Natural killer cell treated with Interleukin-12 subunit alpha and Interleukin-12 subunit beta and Interleukin-15 and Interleukin-18, amount 100 ng/mL, for 72 hours (primary cell): Measurements from ENCODE around the gene MAGEL2. TPM values are rescaled to one million over a fixed set of nuclear protein-coding genes. Genes with fewer than 3 reads are reported as not detected.
"Not testable (repeated sequence)": the region's sequence is repeated elsewhere in the genome, so short reads cannot be mapped to it uniquely, and the experiment has no call there.

Experiments used
- ATAC-seq, 2 donors: fragments of 150-1000 bp; cut with Tn5 transposase in 1 of 2; sonication (Bioruptor Pico), chemical (Tn5 transposase) in 1 of 2; 2 replicates each; pipeline ENCODE4 v1.10.0; 2021
- DNase-seq: peaks from one replicate; pipeline ENCODE4 v3.0.0; 2022; ENCODE audit warnings: low spot score
- H3K27ac Mint-ChIP-seq, 2 donors: 1 replicate in 1 of 2; 2 replicates in 1 of 2; pipeline ENCODE4 v1.8.0; 2022; ENCODE audit warnings: mixed read lengths in 2 of 2, mild to moderate bottlenecking in 1 of 2, moderate library complexity in 1 of 2
- H3K27me3 Mint-ChIP-seq, 2 donors: 1 replicate in 1 of 2; 2 replicates in 1 of 2; pipeline ENCODE4 v1.8.0; 2022; ENCODE audit warnings: mixed read lengths in 2 of 2
- H3K36me3 Mint-ChIP-seq: one replicate; pipeline ENCODE4 v1.8.0; 2022; ENCODE audit warnings: mixed read lengths
- H3K4me1 Mint-ChIP-seq, 2 donors: 1 replicate in 1 of 2; 2 replicates in 1 of 2; pipeline ENCODE4 v1.8.0; 2022; ENCODE audit warnings: low read depth in 2 of 2, mixed read lengths in 2 of 2, mild to moderate bottlenecking in 1 of 2
- H3K4me3 Mint-ChIP-seq: one replicate; pipeline ENCODE4 v1.8.0; 2022; ENCODE audit warnings: mixed read lengths
- H3K9me3 Mint-ChIP-seq: 2 replicates; pipeline ENCODE4 v1.8.0; 2022; ENCODE audit warnings: mixed read lengths
- total RNA-seq, 2 donors: library from RNA; stranded (reverse); gene quantifications; one replicate each; pipeline ENCODE4 v1.2.3, GENCODE V29; 2022

Gene MAGEL2
- total RNA-seq, 2 donors from 2014 or later, result not detected

- ATAC-seq (no peak), DNase-seq (no peak)
- no peaks in the 10 kb centered on the region for H3K9me3 Mint-ChIP-seq
- H3K27me3 Mint-ChIP-seq, result peaks cover 6 to 10% of the 10 kb centered on the region in 2 donors
- no peaks in the 10 kb centered on the region for H3K36me3 Mint-ChIP-seq
- H3K4me1 Mint-ChIP-seq, result no peaks in the 10 kb centered on the region
- H3K4me3 Mint-ChIP-seq, result no peak overlapping the region
- H3K27ac Mint-ChIP-seq, result no peak overlapping the region
Observed at GRCh38 chr15:23645371-23646164, 2.1 kb downstream of the MAGEL2 start.

- H3K9me3 Mint-ChIP-seq, result no peaks in the 10 kb centered on the region
- H3K4me1 Mint-ChIP-seq, result no peaks in the 10 kb centered on the region
- no peaks in the 10 kb centered on the region for H3K36me3 Mint-ChIP-seq
- H3K4me3 Mint-ChIP-seq, result no peak overlapping the region
- ATAC-seq, result no peak
- no peak overlapping the region for H3K27ac Mint-ChIP-seq
- DNase-seq, result no peak
- H3K27me3 Mint-ChIP-seq, result peaks cover 6 to 10% of the 10 kb centered on the region in 2 donors
Observed at GRCh38 chr15:23644829-23645228, 2.8 kb downstream of the MAGEL2 start.

GRCh38 chr15:23642413-23643044 lies 5.1 kb downstream of the MAGEL2 start:
- H3K36me3 Mint-ChIP-seq, result no peaks in the 10 kb centered on the region
- no peaks in the 10 kb centered on the region for H3K4me1 Mint-ChIP-seq
- H3K27ac Mint-ChIP-seq, result no peak overlapping the region
- no peaks in the 10 kb centered on the region for H3K27me3 Mint-ChIP-seq
- H3K4me3 Mint-ChIP-seq, result no peak overlapping the region
- no peaks in the 10 kb centered on the region for H3K9me3 Mint-ChIP-seq
- ATAC-seq (peak in 1 of 2 donors; percentile 29), DNase-seq (no peak)

DNA sequence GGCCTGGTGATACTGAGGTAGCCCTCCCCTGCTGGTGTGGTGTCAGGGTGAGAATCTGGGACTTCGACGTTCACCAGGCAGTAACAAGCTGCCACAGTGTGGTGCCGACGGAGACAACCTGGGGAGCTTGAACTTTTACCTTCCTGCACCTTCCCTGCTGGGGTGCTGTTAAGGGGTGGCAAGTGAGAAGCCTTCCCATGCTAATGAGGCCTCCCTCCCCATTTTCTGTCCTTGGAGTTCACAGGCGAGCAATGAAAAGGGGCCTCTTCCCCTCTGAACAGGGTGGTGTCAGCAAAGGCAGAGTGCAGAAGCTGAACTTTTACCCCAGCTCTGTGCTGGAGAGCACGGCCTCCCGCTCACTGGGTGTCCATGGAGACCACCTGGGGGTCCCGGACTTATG lies 13.5 kb downstream of the MAGEL2 start:
- Mint-ChIP-seq H3K27me3 (no peaks in the 10 kb centered on the region), H3K36me3 (no peaks in the 10 kb centered on the region), H3K9me3 (no peaks in the 10 kb centered on the region), H3K27ac (no peak overlapping the region), H3K4me1 (no peaks in the 10 kb centered on the region), H3K4me3 (no peak overlapping the region)
- DNase-seq, result no peak
- ATAC-seq, result no peak

DNA sequence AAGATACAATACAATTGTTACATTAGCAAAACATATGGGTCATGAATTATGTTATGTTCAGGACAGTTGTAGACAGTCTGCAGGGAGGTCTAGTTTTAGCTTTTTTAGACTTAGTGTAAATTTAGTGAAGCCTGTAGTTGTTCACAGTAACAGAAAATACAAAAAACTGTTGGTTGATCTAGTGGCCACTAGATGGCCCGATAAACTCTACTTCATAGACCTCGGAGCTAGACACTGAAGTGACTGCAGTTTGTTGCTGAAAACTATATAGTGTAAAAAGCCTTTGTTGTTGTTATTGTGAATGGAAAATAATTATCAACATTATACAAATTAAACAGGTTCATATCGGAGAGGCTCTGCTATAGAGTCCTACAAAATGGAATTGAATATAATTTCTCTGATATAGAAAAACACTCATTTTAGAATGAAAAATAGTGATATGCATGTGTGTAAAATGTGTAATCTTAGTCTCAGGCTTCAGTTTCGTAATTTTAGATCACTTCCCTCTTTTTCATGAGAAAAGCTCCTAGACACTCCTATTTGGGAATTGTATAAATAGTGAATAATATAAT lies 18.3 kb downstream of the MAGEL2 start:
- ATAC-seq, result no peak
- no peak overlapping the region for H3K27ac Mint-ChIP-seq
- H3K4me3 Mint-ChIP-seq, result no peak overlapping the region
- H3K4me1 Mint-ChIP-seq, result no peaks in the 10 kb centered on the region
- no peaks in the 10 kb centered on the region for H3K27me3 Mint-ChIP-seq
- DNase-seq, result no peak
- no peaks in the 10 kb centered on the region for H3K36me3 Mint-ChIP-seq
- peaks cover 7% of the 10 kb centered on the region for H3K9me3 Mint-ChIP-seq

- H3K4me3 Mint-ChIP-seq, result no peak overlapping the region
- no peak overlapping the region for H3K27ac Mint-ChIP-seq
Observed at GRCh38 chr15:23628612-23629233, 18.9 kb downstream of the MAGEL2 start.

DNA sequence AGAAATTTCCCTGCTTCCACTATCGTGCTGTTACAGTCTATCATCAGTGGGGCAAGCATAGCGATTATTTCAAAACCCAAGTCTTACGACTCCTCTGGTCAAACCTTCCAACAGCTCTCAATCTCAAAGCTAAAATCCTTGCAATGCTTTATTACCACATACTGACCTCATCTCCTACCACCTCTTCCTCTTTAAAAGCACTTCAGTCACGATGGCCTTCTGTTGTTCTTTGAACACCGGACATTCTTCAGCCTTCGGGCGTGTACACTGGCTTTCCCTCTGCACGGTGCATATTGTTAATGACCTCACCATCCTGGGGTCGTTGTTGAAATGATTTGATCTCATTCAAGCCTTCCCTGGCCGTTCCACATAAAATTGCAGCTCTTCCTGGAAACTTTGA lies 31.1 kb downstream of the MAGEL2 start:
- Mint-ChIP-seq H3K27ac (no peak overlapping the region), H3K4me3 (no peak overlapping the region), H3K9me3 (peaks cover 12% of the 10 kb centered on the region), H3K36me3 (peaks cover 10% of the 10 kb centered on the region), H3K4me1 (no peaks in the 10 kb centered on the region), H3K27me3 (no peaks in the 10 kb centered on the region)
- DNase-seq, result no peak
- no peak for ATAC-seq

More at GRCh38 chr15:23628612-23629233, 18.9 kb downstream of the MAGEL2 start:
- Mint-ChIP-seq H3K4me1 (no peaks in the 10 kb centered on the region), H3K27me3 (no peaks in the 10 kb centered on the region), H3K36me3 (no peaks in the 10 kb centered on the region), H3K9me3 (peaks cover 7% of the 10 kb centered on the region)
- DNase-seq (no peak), ATAC-seq (no peak)

DNA sequence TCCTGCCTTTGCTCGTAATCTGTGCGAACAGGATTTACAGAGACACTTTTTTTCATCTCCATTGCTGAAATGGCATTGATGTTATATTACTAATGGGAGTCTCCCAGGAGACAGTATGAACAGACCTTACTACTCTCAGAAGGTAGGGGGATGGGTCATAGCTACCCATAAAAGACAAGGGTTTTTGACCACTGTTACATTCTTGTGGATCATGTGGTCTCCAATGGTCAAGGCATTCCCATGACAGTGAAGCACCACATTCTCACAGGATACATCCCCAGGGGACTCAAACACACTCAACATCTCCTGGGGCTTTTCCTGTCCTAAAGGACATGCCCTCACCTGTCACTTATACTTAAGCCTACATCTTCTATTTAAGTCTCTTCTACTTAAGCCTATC lies 41.4 kb downstream of the MAGEL2 start:
- Mint-ChIP-seq H3K27me3 (no peaks in the 10 kb centered on the region), H3K27ac (no peak overlapping the region), H3K4me3 (no peak overlapping the region), H3K4me1 (no peaks in the 10 kb centered on the region), H3K9me3 (peaks cover 9% of the 10 kb centered on the region), H3K36me3 (no peaks in the 10 kb centered on the region)
- ATAC-seq (no peak), DNase-seq (no peak)

DNA sequence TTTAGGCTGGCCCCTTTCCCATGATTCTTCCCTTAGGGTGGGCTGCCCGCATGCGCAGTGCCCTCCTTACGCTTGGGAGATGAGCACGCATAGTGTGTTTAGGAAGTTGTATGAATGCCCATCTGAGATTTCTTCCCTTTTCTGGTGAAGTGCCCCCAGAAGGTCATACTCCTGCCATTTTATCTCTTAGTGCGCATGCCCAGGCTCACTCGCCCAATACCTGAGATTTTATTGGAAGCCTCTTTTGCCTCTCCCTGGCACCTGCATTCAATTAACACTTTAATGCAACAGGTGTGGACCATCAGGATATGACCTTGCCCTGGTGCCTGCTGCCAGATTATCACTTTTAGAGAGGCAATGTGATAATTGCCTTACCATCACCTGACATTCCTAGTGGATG lies 45.5 kb downstream of the MAGEL2 start:
- Mint-ChIP-seq H3K9me3 (peaks cover 2% of the 10 kb centered on the region), H3K36me3 (no peaks in the 10 kb centered on the region), H3K4me3 (no peak overlapping the region), H3K4me1 (no peaks in the 10 kb centered on the region), H3K27ac (no peak overlapping the region), H3K27me3 (no peaks in the 10 kb centered on the region)
- ATAC-seq, result no peak
- no peak for DNase-seq

DNA sequence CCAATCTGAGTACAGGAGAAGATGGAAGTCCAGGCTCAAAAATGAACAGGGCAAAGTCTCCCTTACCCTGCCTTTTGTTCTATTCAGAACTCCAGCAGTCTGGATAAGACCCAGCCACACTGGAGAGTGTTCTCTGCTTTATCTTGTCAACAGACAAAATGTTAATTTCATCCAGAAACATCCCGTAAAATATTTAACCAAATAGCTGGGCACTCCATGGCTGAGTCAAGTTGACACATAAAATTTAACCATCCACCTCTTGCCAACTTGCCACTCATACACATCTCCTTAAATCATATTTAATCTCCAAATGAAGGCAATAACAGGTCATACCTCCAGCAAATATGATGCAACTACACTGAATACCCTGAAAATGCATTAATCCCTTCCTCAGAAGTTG lies 48.6 kb downstream of the MAGEL2 start:
- DNase-seq (no peak), ATAC-seq (no peak)
- no peaks in the 10 kb centered on the region for H3K27me3 Mint-ChIP-seq
- no peaks in the 10 kb centered on the region for H3K4me1 Mint-ChIP-seq
- no peaks in the 10 kb centered on the region for H3K36me3 Mint-ChIP-seq
- H3K9me3 Mint-ChIP-seq, result no peaks in the 10 kb centered on the region
- H3K4me3 Mint-ChIP-seq, result no peak overlapping the region
- H3K27ac Mint-ChIP-seq, result no peak overlapping the region

GRCh38 chr15:23597278-23597677 lies 50.4 kb downstream of the MAGEL2 start:
- not testable (repeated sequence) for ATAC-seq, H3K27me3 Mint-ChIP-seq, H3K36me3 Mint-ChIP-seq

DNA sequence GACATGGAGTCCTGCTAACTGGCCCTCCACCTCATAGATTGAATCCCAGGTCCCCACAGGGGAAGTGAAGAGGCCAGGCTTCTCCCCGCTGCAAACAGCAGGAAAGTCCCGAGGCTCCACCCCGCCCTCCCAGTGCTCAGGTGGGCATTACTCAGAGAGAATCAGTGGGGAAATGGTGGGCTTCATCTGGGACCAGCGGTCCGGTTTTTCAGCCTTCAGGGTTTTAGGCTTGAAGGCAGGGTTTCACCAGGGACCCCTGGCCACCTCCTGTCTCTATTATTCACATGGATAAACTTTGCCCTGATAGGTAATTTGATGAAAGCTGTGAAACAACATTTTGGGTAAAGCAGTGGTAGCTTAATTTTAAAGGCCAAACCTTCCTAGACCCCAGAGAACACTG lies 50.9 kb downstream of the MAGEL2 start:
- no peaks in the 10 kb centered on the region for H3K27me3 Mint-ChIP-seq
- no peak overlapping the region for H3K27ac Mint-ChIP-seq
- ATAC-seq (no peak), DNase-seq (no peak)
- H3K4me1 Mint-ChIP-seq, result no peaks in the 10 kb centered on the region
- H3K4me3 Mint-ChIP-seq, result no peak overlapping the region
- no peaks in the 10 kb centered on the region for H3K9me3 Mint-ChIP-seq
- no peaks in the 10 kb centered on the region for H3K36me3 Mint-ChIP-seq

More at GRCh38 chr15:23597278-23597677, 50.4 kb downstream of the MAGEL2 start:
- not testable (repeated sequence) for H3K4me1 Mint-ChIP-seq, DNase-seq, H3K9me3 Mint-ChIP-seq, H3K27ac Mint-ChIP-seq, H3K4me3 Mint-ChIP-seq

- no peak overlapping the region for H3K27ac Mint-ChIP-seq
- no peaks in the 10 kb centered on the region for H3K4me1 Mint-ChIP-seq
- H3K27me3 Mint-ChIP-seq, result no peaks in the 10 kb centered on the region
- H3K4me3 Mint-ChIP-seq, result no peak overlapping the region
- DNase-seq (no peak), ATAC-seq (no peak)
- H3K9me3 Mint-ChIP-seq, result peaks cover 3% of the 10 kb centered on the region
- H3K36me3 Mint-ChIP-seq, result no peaks in the 10 kb centered on the region
Observed at GRCh38 chr15:23595368-23595767, 52.3 kb downstream of the MAGEL2 start.

GRCh38 chr15:23594252-23594770 lies 53.4 kb downstream of the MAGEL2 start:
- H3K27ac Mint-ChIP-seq, result no peak overlapping the region
- no peak for ATAC-seq
- H3K27me3 Mint-ChIP-seq, result no peaks in the 10 kb centered on the region
- DNase-seq, result no peak
- no peaks in the 10 kb centered on the region for H3K36me3 Mint-ChIP-seq
- peaks cover 6% of the 10 kb centered on the region for H3K9me3 Mint-ChIP-seq
- no peak overlapping the region for H3K4me3 Mint-ChIP-seq
- no peaks in the 10 kb centered on the region for H3K4me1 Mint-ChIP-seq
